ENCODE measurements around the gene DUOX2.
"Not testable (repeated sequence)": the region's sequence is repeated elsewhere in the genome, so short reads cannot be mapped to it uniquely, and the experiment has no call there.

Gene DUOX2

GRCh38 chr15:45097466-45097865 lies 16.5 kb downstream of the DUOX2 start:
- DNase-seq, result no peak

- no peak for DNase-seq
These were observed 18.3 kb downstream of the DUOX2 start for GRCh38 chr15:45095661-45096060.

- DNase-seq, result peak; percentile 53
These were observed 19.6 kb downstream of the DUOX2 start for GRCh38 chr15:45094358-45094730.

- DNase-seq, result no peak
These were observed 20.2 kb downstream of the DUOX2 start for GRCh38 chr15:45093622-45094357.

GRCh38 chr15:45093013-45093412 lies 21.0 kb downstream of the DUOX2 start:
- no peak for DNase-seq

GRCh38 chr15:45091576-45091975 lies 22.4 kb downstream of the DUOX2 start:
- DNase-seq, result no peak

- DNase-seq, result no peak
These were observed 22.8 kb downstream of the DUOX2 start for GRCh38 chr15:45091161-45091560.

GRCh38 chr15:45089712-45090373 lies 24.1 kb downstream of the DUOX2 start:
- no peak for DNase-seq

- peak; percentile 70 for DNase-seq
These were observed 24.9 kb downstream of the DUOX2 start for GRCh38 chr15:45088801-45089711.

GRCh38 chr15:45087513-45087912 lies 26.5 kb downstream of the DUOX2 start:
- DNase-seq, result no peak

- DNase-seq, result no peak
These were observed 29.8 kb downstream of the DUOX2 start for GRCh38 chr15:45084163-45084562.

GRCh38 chr15:45083223-45083622 lies 30.7 kb downstream of the DUOX2 start:
- DNase-seq, result no peak

- DNase-seq, result not testable (repeated sequence)
These were observed 31.6 kb downstream of the DUOX2 start for GRCh38 chr15:45082412-45082811.

GRCh38 chr15:45080593-45080992 lies 33.4 kb downstream of the DUOX2 start:
- not testable (repeated sequence) for DNase-seq

- peak; percentile 61 for DNase-seq
These were observed 34.2 kb downstream of the DUOX2 start for GRCh38 chr15:45079628-45080246.

- DNase-seq, result not testable (repeated sequence)
These were observed 34.8 kb downstream of the DUOX2 start for GRCh38 chr15:45079201-45079600.

- not testable (repeated sequence) for DNase-seq
These were observed 36.6 kb downstream of the DUOX2 start for GRCh38 chr15:45077391-45077790.

GRCh38 chr15:45075440-45076320 lies 38.3 kb downstream of the DUOX2 start:
- not testable (repeated sequence) for DNase-seq

GRCh38 chr15:45073602-45074001 lies 40.4 kb downstream of the DUOX2 start:
- not testable (repeated sequence) for DNase-seq

GRCh38 chr15:45069942-45070360 lies 44.0 kb downstream of the DUOX2 start:
- not testable (repeated sequence) for DNase-seq

- peak; percentile 21 for DNase-seq
These were observed 49.6 kb downstream of the DUOX2 start for GRCh38 chr15:45064386-45064785.

GRCh38 chr15:45062301-45062700 lies 51.7 kb downstream of the DUOX2 start:
- DNase-seq, result not testable (repeated sequence)
